H1 (cell line): ENCODE results near the gene CAT.

ENCODE experiments used
- EP300 ChIP-seq, 2 experiments: IDR thresholded peaks; 1 replicate in 1 of 2; 2 replicates in 1 of 2; pipeline ENCODE4 v1.6.1; 2011 to 2012; ENCODE audit warnings: low read depth in 2 of 2, low read length in 2 of 2, mild to moderate bottlenecking in 2 of 2, borderline replicate concordance in 1 of 2, inconsistent platforms in 1 of 2, moderate library complexity in 1 of 2
- SIX5 ChIP-seq: IDR thresholded peaks from 2 replicates; pipeline ENCODE4 v1.6.1; 2011; ENCODE audit warnings: mild to moderate bottlenecking, low read depth, low read length
- TAF1 ChIP-seq: IDR thresholded peaks from 2 replicates; pipeline ENCODE4 v1.6.1; 2011; ENCODE audit warnings: mild to moderate bottlenecking, low read depth, low read length
- TCF12 ChIP-seq: IDR thresholded peaks from 2 replicates; pipeline ENCODE4 v1.6.1; 2011; ENCODE audit warnings: low read depth, mild to moderate bottlenecking, low read length
- TF ChIP-seq, protein P1 (sequence below), 3 experiments: IDR thresholded peaks; 1 replicate in 2 of 3; 2 replicates in 1 of 3; pipeline versions ENCODE4 v1.5.1 to v1.6.1; 2011; ENCODE audit warnings: low read length in 3 of 3, mild to moderate bottlenecking in 3 of 3, inconsistent platforms in 2 of 3, low read depth in 1 of 3, moderate library complexity in 1 of 3; ENCODE audit not compliant: insufficient read depth in 1 of 3; ENCODE audit errors: control extremely low read depth in 1 of 3

DNA sequence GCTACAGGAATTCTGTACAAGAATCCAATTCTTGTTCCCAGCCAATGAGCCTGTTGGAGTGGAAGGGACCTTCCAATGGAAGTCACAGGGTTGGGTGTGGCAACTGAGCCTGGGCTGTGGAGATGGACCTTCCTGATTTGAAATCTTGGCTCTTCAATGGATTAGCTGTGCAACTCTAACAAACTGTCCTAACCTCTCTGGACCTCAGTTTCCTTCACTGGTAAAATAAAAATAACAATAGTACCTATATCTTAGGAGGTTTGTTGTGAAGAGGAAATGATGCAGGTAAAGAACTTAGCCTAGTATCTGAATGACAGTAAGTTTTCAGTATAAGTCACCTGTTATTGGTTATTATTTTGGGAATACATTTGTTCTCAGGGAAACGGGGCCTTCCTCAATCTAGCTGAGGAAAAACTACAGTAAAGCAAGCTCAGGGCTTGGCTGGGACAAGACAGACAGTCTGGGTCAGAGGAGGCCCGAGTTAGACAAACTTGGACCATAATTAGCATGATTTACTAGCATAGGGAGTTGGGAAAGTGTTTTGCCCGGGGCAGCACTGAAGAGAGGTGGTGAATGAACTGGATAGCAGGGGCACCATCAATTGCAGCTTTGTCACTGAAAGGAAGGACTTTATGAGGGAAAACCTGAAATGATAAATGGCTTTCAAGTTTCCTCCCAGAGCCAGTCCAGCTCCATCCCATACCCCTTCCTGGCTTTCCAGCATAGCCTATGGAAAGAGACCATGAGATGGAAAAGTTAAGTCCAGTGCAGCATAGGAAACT is 61.2 kb downstream of the CAT start:
- no peak for TF ChIP-seq EP300 (IDR thresholded peaks at IDR 0.05; ENCODE audit: borderline replicate concordance in 1 of 2, low read depth in 2 of 2, low read length in 2 of 2)
- TF ChIP-seq TAF1, result no peak
- TF ChIP-seq, protein P1, sequence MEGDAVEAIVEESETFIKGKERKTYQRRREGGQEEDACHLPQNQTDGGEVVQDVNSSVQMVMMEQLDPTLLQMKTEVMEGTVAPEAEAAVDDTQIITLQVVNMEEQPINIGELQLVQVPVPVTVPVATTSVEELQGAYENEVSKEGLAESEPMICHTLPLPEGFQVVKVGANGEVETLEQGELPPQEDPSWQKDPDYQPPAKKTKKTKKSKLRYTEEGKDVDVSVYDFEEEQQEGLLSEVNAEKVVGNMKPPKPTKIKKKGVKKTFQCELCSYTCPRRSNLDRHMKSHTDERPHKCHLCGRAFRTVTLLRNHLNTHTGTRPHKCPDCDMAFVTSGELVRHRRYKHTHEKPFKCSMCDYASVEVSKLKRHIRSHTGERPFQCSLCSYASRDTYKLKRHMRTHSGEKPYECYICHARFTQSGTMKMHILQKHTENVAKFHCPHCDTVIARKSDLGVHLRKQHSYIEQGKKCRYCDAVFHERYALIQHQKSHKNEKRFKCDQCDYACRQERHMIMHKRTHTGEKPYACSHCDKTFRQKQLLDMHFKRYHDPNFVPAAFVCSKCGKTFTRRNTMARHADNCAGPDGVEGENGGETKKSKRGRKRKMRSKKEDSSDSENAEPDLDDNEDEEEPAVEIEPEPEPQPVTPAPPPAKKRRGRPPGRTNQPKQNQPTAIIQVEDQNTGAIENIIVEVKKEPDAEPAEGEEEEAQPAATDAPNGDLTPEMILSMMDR (IDR thresholded peaks at IDR 0.05; ENCODE audit: control extremely low read depth in 1 of 3, insufficient read depth in 1 of 3, low read depth in 1 of 3, low read length in 3 of 3), result no peak
- TF ChIP-seq TCF12, result no peak
- TF ChIP-seq SIX5, result no peak
